K562 (cell line): Measurements from ENCODE around the gene TYW1. TPM values are rescaled to one million over a fixed set of nuclear protein-coding genes. Genes with fewer than 3 reads are reported as not detected.
"Not testable (repeated sequence)": the region's sequence is repeated elsewhere in the genome, so short reads cannot be mapped to it uniquely, and the experiment has no call there.

ENCODE experiments used
- ATAC-seq: fragments of 200-7000 bp; cut with Tn5 transposase; 3 replicates; pipeline ENCODE4 v1.9.1; 2020; ENCODE audit warnings: moderate library complexity
- BruUV-seq: library from RNA; stranded (reverse); fragments of 400-500 nt; replicated peaks from 2 replicates; lab custom pipeline; 2021; lab: Mats Ljungman, UMichigan
- CTCF ChIA-PET: fragments of 300-600 bp; formaldehyde crosslinking; extraction: SDS; loops from one replicate; lab custom pipeline; 2021; ENCODE audit warnings: low intra/inter-chr PET ratio; lab: Yijun Ruan, JAX
- POLR2A ChIA-PET: fragments of 300-600, 350-650 bp; sonication (Branson Sonifier 250); formaldehyde crosslinking; extraction: SDS; loops from one replicate; lab custom pipeline; 2021; ENCODE audit warnings: antibody characterized with exemption, inconsistent platforms; lab: Yijun Ruan, JAX
- DNase-seq, 4 experiments: peaks; one replicate each; pipeline versions ENCODE4 v3.0.0 to v3.0.0-alpha.2; 2011 to 2018; ENCODE audit warnings: low spot score in 3 of 4, mixed read lengths in 3 of 4; ENCODE audit errors: extremely low read depth in 1 of 4
- FAIRE-seq: peaks from 2 replicates; lab custom pipeline; 2011; peaks lifted over from hg19 to GRCh38; lab: Jason Lieb, UNC
- H2AFZ ChIP-seq: 2 replicates; pipeline ENCODE4 v1.6.0; 2011; ENCODE audit warnings: low read depth, low read length, control low read depth, inconsistent platforms
- H3K27ac ChIP-seq: fragments of 200-600 bp; 3 replicates; pipeline ENCODE4 v1.8.0; 2011; ENCODE audit warnings: low read depth, mild to moderate bottlenecking, control low read depth, inconsistent platforms, low read length, moderate library complexity, mixed read lengths; ENCODE audit errors: extremely low read depth
- H3K27me3 ChIP-seq, 2 experiments: fragments of 300-600 bp in 1 of 2; 2 replicates in 1 of 2; 3 replicates in 1 of 2; pipeline versions ENCODE4 v1.6.0 to v1.8.0; 2011; ENCODE audit warnings: inconsistent platforms in 2 of 2, low read length in 2 of 2, mild to moderate bottlenecking in 1 of 2, mixed read lengths in 1 of 2, moderate library complexity in 1 of 2; ENCODE audit not compliant: control insufficient read depth in 2 of 2, insufficient read depth in 2 of 2
- H3K36me3 ChIP-seq: fragments of 300-600 bp; 3 replicates; pipeline ENCODE4 v1.8.0; 2011; ENCODE audit warnings: mild to moderate bottlenecking, low read length, inconsistent platforms; ENCODE audit not compliant: control insufficient read depth, insufficient read depth
- H3K4me1 ChIP-seq, 2 experiments: fragments of 200-600 bp in 1 of 2; replicated peaks in 1 of 2; 2 replicates in 1 of 2; 3 replicates in 1 of 2; pipeline versions ENCODE4 v1.5.1 to v1.8.0; 2011; ENCODE audit warnings: inconsistent platforms in 2 of 2, low read length in 2 of 2, mild to moderate bottlenecking in 1 of 2, mixed read lengths in 1 of 2, moderate library complexity in 1 of 2; ENCODE audit not compliant: control insufficient read depth in 2 of 2, insufficient read depth in 2 of 2
- H3K4me2 ChIP-seq: 2 replicates; pipeline ENCODE4 v1.6.1; 2011; ENCODE audit warnings: low read length, control low read depth, inconsistent platforms, mixed read lengths; ENCODE audit not compliant: insufficient read depth
- H3K4me3 ChIP-seq: fragments of 200-600 bp; sonication (generic), shearing (Covaris generic); 2 replicates; pipeline ENCODE4 v1.5.1; 2016; ENCODE audit warnings: control low read depth, inconsistent platforms
- H3K79me2 ChIP-seq: fragments of 200-600 bp; 3 replicates; pipeline ENCODE4 v1.8.0; 2011; ENCODE audit warnings: low read length, inconsistent platforms; ENCODE audit not compliant: control insufficient read depth, insufficient read depth
- H3K9ac ChIP-seq, 2 experiments: 2 replicates each; pipeline versions ENCODE4 v1.6.0 to v1.6.1; 2011; ENCODE audit warnings: low read depth in 2 of 2, low read length in 2 of 2, control low read depth in 1 of 2, inconsistent platforms in 1 of 2, mild to moderate bottlenecking in 1 of 2, mixed read lengths in 1 of 2; ENCODE audit not compliant: insufficient read depth in 1 of 2
- H3K9me1 ChIP-seq: one replicate; pipeline ENCODE4 v1.6.0; 2011; ENCODE audit warnings: inconsistent platforms, mild to moderate bottlenecking, low read length, moderate library complexity; ENCODE audit not compliant: control insufficient read depth, insufficient read depth
- H3K9me3 ChIP-seq: replicated peaks from 2 replicates; pipeline ENCODE4 v1.5.1; 2011; ENCODE audit warnings: low read depth, low read length, inconsistent platforms; ENCODE audit not compliant: control insufficient read depth, insufficient read depth
- H4K20me1 ChIP-seq: replicated peaks from 2 replicates; pipeline ENCODE4 v1.6.1; 2011; ENCODE audit warnings: low read length, inconsistent platforms, mixed read lengths; ENCODE audit not compliant: control insufficient read depth, insufficient read depth
- CBFA2T2 ChIP-seq: fragments of 450-650 bp; conservative IDR thresholded peaks from 2 replicates; pipeline ENCODE4 v1.6.1; 2017; ENCODE audit warnings: mild to moderate bottlenecking
- DPF2 ChIP-seq: fragments of 450-650 bp; IDR thresholded peaks from 2 replicates; pipeline ENCODE4 v1.6.1; 2016
- EP400 ChIP-seq: fragments of 450-650 bp; IDR thresholded peaks from 2 replicates; pipeline ENCODE4 v1.6.1; 2017; ENCODE audit warnings: antibody characterized with exemption, mild to moderate bottlenecking, moderate library complexity
- GATA2 ChIP-seq: sonication (generic); formaldehyde crosslinking; IDR thresholded peaks from 2 replicates; pipeline ENCODE4 v1.4.0; 2020; ENCODE audit warnings: mild to moderate bottlenecking, missing genetic modification reagents
- MEIS2 ChIP-seq: fragments of 450-650 bp; IDR thresholded peaks from 2 replicates; pipeline ENCODE4 v1.6.1; 2014; ENCODE audit warnings: mild to moderate bottlenecking; ENCODE audit not compliant: partially characterized antibody
- NCOR1 ChIP-seq: fragments of 450-650 bp; IDR thresholded peaks from 2 replicates; pipeline ENCODE4 v1.6.1; 2016; ENCODE audit warnings: mild to moderate bottlenecking, moderate library complexity
- RAD21 ChIP-seq, 2 experiments: fragments of 250-450 bp in 1 of 2; fragments of 450-650 bp in 1 of 2; sonication (Bioruptor Pico) in 1 of 2; formaldehyde crosslinking in 1 of 2; IDR thresholded peaks in 1 of 2; conservative IDR thresholded peaks in 1 of 2; 2 replicates each; pipeline versions ENCODE4 v1.4.0 to v1.8.0; 2020 to 2022; ENCODE audit warnings: mild to moderate bottlenecking in 2 of 2, moderate library complexity in 1 of 2
- TRIM24 ChIP-seq, 2 experiments: fragments of 450-650 bp; IDR thresholded peaks; 2 replicates each; pipeline ENCODE4 v1.6.1; 2016
- WGBS: fragments of 100-300 bp; shearing (Covaris generic); methylation state at CpG from one replicate; pipeline ENCODE4 v1.1.6; 2016; ENCODE audit warnings: low coverage, mixed read lengths; ENCODE audit not compliant: insufficient coverage; ENCODE audit errors: missing lambda C conversion rate; 5-methylcytosine and 5-hydroxymethylcytosine counted together
- in situ Hi-C: fragments of 300-500 bp; cut with MboI; formaldehyde crosslinking; loops from 4 replicates; pipeline ENCODE4 v1.15.0; 2018; ENCODE audit warnings: inconsistent platforms, mixed read lengths
- intact Hi-C: fragments of 100-400 bp; cut with micrococcal nuclease; formaldehyde crosslinking; loops from 2 replicates; pipeline ENCODE4 v1.14.2; 2022
- polyA plus RNA-seq, 8 experiments: library from polyadenylated mRNA; depleted of rRNA in 4 of 8; stranded (reverse) in 5 of 8; unstranded in 3 of 8; fragments of >200 nt; fragmentation: Nextera tagmentation in 2 of 8; fragmentation: Illumina TruSeq in 1 of 8; extraction: Ambion mirVana in 2 of 8; extraction: Trizol in 1 of 8; gene quantifications; 2 replicates each; pipeline versions ENCODE4 v1.2.1 to v1.2.3, GENCODE V29; 2011 to 2014; ENCODE audit warnings: inconsistent platforms in 1 of 8, missing spikeins in 1 of 8
- total RNA-seq, 7 experiments: library from RNA; depleted of rRNA in 6 of 7; stranded (reverse); fragments of >200 nt in 6 of 7; fragmentation: Illumina TruSeq in 2 of 7; extraction: Trizol in 2 of 7; gene quantifications; 2 replicates each; pipeline versions ENCODE4 v1.2.1 to v1.2.3, GENCODE V29; 2011 to 2021; ENCODE audit warnings: low replicate concordance in 1 of 7
- TF ChIP-seq, protein P1 (sequence below), 2 experiments: IDR thresholded peaks in 1 of 2; conservative IDR thresholded peaks in 1 of 2; 2 replicates each; pipeline ENCODE4 v1.6.1; 2016; ENCODE audit warnings: low read depth in 2 of 2, mild to moderate bottlenecking in 1 of 2, missing compliant biosample characterization in 1 of 2, missing genetic modification characterization in 1 of 2, moderate library complexity in 1 of 2
- TF ChIP-seq, protein P2 (sequence below): fragments of 450-650 bp; IDR thresholded peaks from 2 replicates; pipeline ENCODE4 v1.6.1; 2016

TYW1 gene
- total and polyA plus RNA-seq, 9 of the 15 experiments (the other 6 are each of a cell fraction or from before 2014, with no cell fraction given) = 17.4 to 32.0 (median 26.2) TPM

- H2AFZ ChIP-seq, CTCF ChIA-PET, H3K27ac ChIP-seq, H3K4me1 ChIP-seq, H3K79me2 ChIP-seq, H3K9ac ChIP-seq, in situ Hi-C loops, BruUV-seq, POLR2A ChIA-PET, H3K4me3 ChIP-seq, H3K27me3 ChIP-seq, H3K36me3 ChIP-seq, H3K9me1 ChIP-seq, H3K4me2 ChIP-seq, H3K9me3 ChIP-seq, H4K20me1 ChIP-seq: not testable (repeated sequence)
- peak; percentile 83 for FAIRE-seq
- ATAC-seq = peak; percentile 97
- WGBS = 51% methylated on average over 4 of the region's 5 CpGs
- intact Hi-C loops = loop anchor here (10.0 kb wide), 1 partner anchor 186 kb away; no protein-coding TSS in a partner anchor
- DNase-seq = peak in 1 of 4 experiments; percentile 63
- peak in 1 of 2 experiments; percentile 9; a peak in 1 of 4 replicates for TF ChIP-seq RAD21 (CRISPR knock-in tag; conservative IDR thresholded peaks at IDR 0.05 in 1 of 2, IDR thresholded peaks at IDR 0.05 in 1 of 2)
- TF ChIP-seq, protein P1, sequence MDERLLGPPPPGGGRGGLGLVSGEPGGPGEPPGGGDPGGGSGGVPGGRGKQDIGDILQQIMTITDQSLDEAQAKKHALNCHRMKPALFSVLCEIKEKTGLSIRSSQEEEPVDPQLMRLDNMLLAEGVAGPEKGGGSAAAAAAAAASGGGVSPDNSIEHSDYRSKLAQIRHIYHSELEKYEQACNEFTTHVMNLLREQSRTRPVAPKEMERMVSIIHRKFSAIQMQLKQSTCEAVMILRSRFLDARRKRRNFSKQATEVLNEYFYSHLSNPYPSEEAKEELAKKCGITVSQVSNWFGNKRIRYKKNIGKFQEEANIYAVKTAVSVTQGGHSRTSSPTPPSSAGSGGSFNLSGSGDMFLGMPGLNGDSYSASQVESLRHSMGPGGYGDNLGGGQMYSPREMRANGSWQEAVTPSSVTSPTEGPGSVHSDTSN (CRISPR knock-in tag; IDR thresholded peaks at IDR 0.05; ENCODE audit: low read depth) = not testable (repeated sequence)
- TF ChIP-seq, protein P1 (tag; conservative IDR thresholded peaks at IDR 0.05; ENCODE audit: low read depth) = peak; percentile 49; the same call in 1 of the 2 replicates
- TF ChIP-seq DPF2 = 0 out of 2 replicates have a peak, but pooled peaks have one; percentile 27
- peak; percentile 31; the same call in 1 of the 2 replicates for TF ChIP-seq EP400
- TF ChIP-seq, protein P2, sequence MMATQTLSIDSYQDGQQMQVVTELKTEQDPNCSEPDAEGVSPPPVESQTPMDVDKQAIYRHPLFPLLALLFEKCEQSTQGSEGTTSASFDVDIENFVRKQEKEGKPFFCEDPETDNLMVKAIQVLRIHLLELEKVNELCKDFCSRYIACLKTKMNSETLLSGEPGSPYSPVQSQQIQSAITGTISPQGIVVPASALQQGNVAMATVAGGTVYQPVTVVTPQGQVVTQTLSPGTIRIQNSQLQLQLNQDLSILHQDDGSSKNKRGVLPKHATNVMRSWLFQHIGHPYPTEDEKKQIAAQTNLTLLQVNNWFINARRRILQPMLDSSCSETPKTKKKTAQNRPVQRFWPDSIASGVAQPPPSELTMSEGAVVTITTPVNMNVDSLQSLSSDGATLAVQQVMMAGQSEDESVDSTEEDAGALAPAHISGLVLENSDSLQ = peak; percentile 81
- TF ChIP-seq CBFA2T2 = 0 out of 2 replicates have a peak, but pooled peaks have one; percentile 14
- peak; percentile 89 for TF ChIP-seq GATA2
- TF ChIP-seq TRIM24 (IDR thresholded peaks at IDR 0.05) = peak in 1 of 2 experiments; percentile 26; a peak in 1 of 4 replicates
- peak; percentile 66 for TF ChIP-seq MEIS2
- peak; percentile 17; the same call in 1 of the 2 replicates for TF ChIP-seq NCOR1
Measured at GRCh38 chr7:67178915-67179688, 182.5 kb downstream of the TYW1 start.
